GM12864 (cell line): ENCODE results near the gene ARMC9.
"Not testable (repeated sequence)": the region's sequence is repeated elsewhere in the genome, so short reads cannot be mapped to it uniquely, and the experiment has no call there.

Experiments
- DNase-seq: peaks from one replicate; pipeline ENCODE4 v3.0.0-alpha.2; 2011; ENCODE audit warnings: low read depth
- H3K4me3 ChIP-seq: 2 replicates; pipeline ENCODE4 v1.5.1; 2011; ENCODE audit warnings: mild to moderate bottlenecking, low read depth, low read length, control low read depth
- CTCF ChIP-seq: IDR thresholded peaks from 2 replicates; pipeline ENCODE4 v1.5.1; 2011; ENCODE audit warnings: low read depth, mild to moderate bottlenecking, moderate library complexity, low read length, control low read depth, inconsistent platforms; ENCODE audit errors: missing control alignments

The ARMC9 gene

GRCh38 chr2:231196592-231196991, 1.8 kb upstream of the ARMC9 start:
- TF ChIP-seq CTCF, result no peak
- H3K4me3 ChIP-seq, result no peak overlapping the region
- no peak for DNase-seq

- not testable (repeated sequence) for H3K4me3 ChIP-seq, DNase-seq
Observed at GRCh38 chr2:231197196-231197595, 1.2 kb upstream of the ARMC9 start.

- peak overlapping the region; percentile 63 for H3K4me3 ChIP-seq
- no peak for TF ChIP-seq CTCF
- DNase-seq, result no peak
Observed at GRCh38 chr2:231197706-231198290, 633 bp upstream of the ARMC9 start.

GRCh38 chr2:231199219-231199618, 788 bp downstream of the ARMC9 start:
- no peak for DNase-seq
- no peak for TF ChIP-seq CTCF
- H3K4me3 ChIP-seq, result peak overlapping the region; percentile 63

GRCh38 chr2:231200805-231201474, 2.5 kb downstream of the ARMC9 start:
- no peak for DNase-seq
- H3K4me3 ChIP-seq, result no peak overlapping the region
- no peak for TF ChIP-seq CTCF

- no peak for TF ChIP-seq CTCF
- DNase-seq, result no peak
- H3K4me3 ChIP-seq, result no peak overlapping the region
Observed at GRCh38 chr2:231201475-231201814, 3.0 kb downstream of the ARMC9 start.

- DNase-seq, result no peak
- no peak overlapping the region for H3K4me3 ChIP-seq
- TF ChIP-seq CTCF, result no peak
Observed at GRCh38 chr2:231203087-231203486, 4.7 kb downstream of the ARMC9 start.
